Nephron progenitor cell (in vitro differentiated cells): ENCODE results near the gene HSDL1.

Experiments used
- DNase-seq: peaks from one replicate; pipeline ENCODE4 v3.0.0; 2021
- H3K27ac Mint-ChIP-seq: 2 replicates; pipeline ENCODE4 v1.8.0; 2021; ENCODE audit warnings: mild to moderate bottlenecking, moderate library complexity, mixed read lengths
- H3K27me3 Mint-ChIP-seq: 2 replicates; pipeline ENCODE4 v1.8.0; 2021; ENCODE audit warnings: mild to moderate bottlenecking, low read depth, mixed read lengths; ENCODE audit not compliant: poor library complexity
- H3K36me3 Mint-ChIP-seq: 2 replicates; pipeline ENCODE4 v1.8.0; 2021; ENCODE audit warnings: low read depth, mixed read lengths
- H3K4me1 Mint-ChIP-seq: 2 replicates; pipeline ENCODE4 v1.8.0; 2021; ENCODE audit warnings: mixed read lengths
- H3K4me3 Mint-ChIP-seq: 2 replicates; pipeline ENCODE4 v1.8.0; 2021; ENCODE audit warnings: mild to moderate bottlenecking, moderate library complexity, mixed read lengths
- H3K9me3 Mint-ChIP-seq: 2 replicates; pipeline ENCODE4 v1.8.0; 2021; ENCODE audit warnings: mild to moderate bottlenecking, moderate library complexity, mixed read lengths
- TF ChIP-seq, protein P1 (sequence below): fragments of 200-600 bp; sonication (generic); IDR thresholded peaks from 2 replicates; pipeline ENCODE4 v1.5.0; 2021; ENCODE audit warnings: antibody characterized with exemption

HSDL1 gene

DNA sequence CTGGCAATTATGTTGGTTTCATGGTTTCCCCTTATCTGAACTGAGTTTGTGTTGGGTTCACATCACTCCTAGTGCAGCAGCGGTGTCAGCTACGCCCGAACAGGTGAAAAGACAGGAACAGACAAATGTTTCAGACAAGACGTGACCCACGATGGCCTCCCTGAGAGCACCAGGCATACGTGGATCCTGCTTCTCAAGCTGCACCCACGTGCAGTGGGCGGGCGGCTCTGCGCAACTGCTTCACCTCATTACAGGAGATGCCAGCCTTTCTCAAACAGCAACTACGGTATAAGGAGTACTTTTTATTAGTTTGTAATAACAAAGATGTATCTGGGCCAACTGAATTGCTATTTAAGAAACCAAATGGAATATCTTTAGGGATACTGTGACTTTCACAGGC is 69.6 kb downstream of the HSDL1 start:
- no peak overlapping the region for H3K4me3 Mint-ChIP-seq
- TF ChIP-seq, protein P1, sequence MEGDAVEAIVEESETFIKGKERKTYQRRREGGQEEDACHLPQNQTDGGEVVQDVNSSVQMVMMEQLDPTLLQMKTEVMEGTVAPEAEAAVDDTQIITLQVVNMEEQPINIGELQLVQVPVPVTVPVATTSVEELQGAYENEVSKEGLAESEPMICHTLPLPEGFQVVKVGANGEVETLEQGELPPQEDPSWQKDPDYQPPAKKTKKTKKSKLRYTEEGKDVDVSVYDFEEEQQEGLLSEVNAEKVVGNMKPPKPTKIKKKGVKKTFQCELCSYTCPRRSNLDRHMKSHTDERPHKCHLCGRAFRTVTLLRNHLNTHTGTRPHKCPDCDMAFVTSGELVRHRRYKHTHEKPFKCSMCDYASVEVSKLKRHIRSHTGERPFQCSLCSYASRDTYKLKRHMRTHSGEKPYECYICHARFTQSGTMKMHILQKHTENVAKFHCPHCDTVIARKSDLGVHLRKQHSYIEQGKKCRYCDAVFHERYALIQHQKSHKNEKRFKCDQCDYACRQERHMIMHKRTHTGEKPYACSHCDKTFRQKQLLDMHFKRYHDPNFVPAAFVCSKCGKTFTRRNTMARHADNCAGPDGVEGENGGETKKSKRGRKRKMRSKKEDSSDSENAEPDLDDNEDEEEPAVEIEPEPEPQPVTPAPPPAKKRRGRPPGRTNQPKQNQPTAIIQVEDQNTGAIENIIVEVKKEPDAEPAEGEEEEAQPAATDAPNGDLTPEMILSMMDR = no peak
- H3K9me3 Mint-ChIP-seq = peaks cover 6% of the 10 kb centered on the region
- DNase-seq = no peak
- no peaks in the 10 kb centered on the region for H3K27me3 Mint-ChIP-seq
- H3K4me1 Mint-ChIP-seq = no peaks in the 10 kb centered on the region
- peaks cover 80% of the 10 kb centered on the region for H3K36me3 Mint-ChIP-seq
- H3K27ac Mint-ChIP-seq = no peak overlapping the region

GRCh38 chr16:84074721-84075120 is 70.3 kb downstream of the HSDL1 start:
- TF ChIP-seq, protein P1 = no peak
- Mint-ChIP-seq H3K27me3 (no peaks in the 10 kb centered on the region), H3K36me3 (peaks cover 75% of the 10 kb centered on the region), H3K9me3 (peaks cover 6% of the 10 kb centered on the region), H3K27ac (peak overlapping the region; percentile 42), H3K4me3 (no peak overlapping the region), H3K4me1 (no peaks in the 10 kb centered on the region)
- DNase-seq = no peak
